Glutamatergic neuron (in vitro differentiated cells): ENCODE results near the gene MAEA. TPM values are rescaled to one million over a fixed set of nuclear protein-coding genes. Genes with fewer than 3 reads are reported as not detected.

ENCODE experiments used
- DNase-seq: peaks from one replicate; pipeline ENCODE4 v3.0.0; 2022
- H3K27ac Mint-ChIP-seq: one replicate; pipeline ENCODE4 v1.8.0; 2020; ENCODE audit warnings: mild to moderate bottlenecking, mixed read lengths, inconsistent platforms; ENCODE audit not compliant: unreplicated experiment
- H3K27me3 Mint-ChIP-seq: one replicate; pipeline ENCODE4 v1.8.0; 2020; ENCODE audit warnings: mild to moderate bottlenecking, moderate library complexity, mixed read lengths, inconsistent platforms; ENCODE audit not compliant: unreplicated experiment
- H3K36me3 Mint-ChIP-seq: one replicate; pipeline ENCODE4 v1.8.0; 2020; ENCODE audit warnings: mild to moderate bottlenecking, mixed read lengths, inconsistent platforms; ENCODE audit not compliant: unreplicated experiment
- H3K4me1 Mint-ChIP-seq: one replicate; pipeline ENCODE4 v1.8.0; 2020; ENCODE audit warnings: mild to moderate bottlenecking, low read depth, mixed read lengths, inconsistent platforms; ENCODE audit not compliant: unreplicated experiment
- H3K4me3 Mint-ChIP-seq: one replicate; pipeline ENCODE4 v1.8.0; 2020; ENCODE audit warnings: mild to moderate bottlenecking, mixed read lengths, inconsistent platforms; ENCODE audit not compliant: unreplicated experiment
- H3K9me3 Mint-ChIP-seq: one replicate; pipeline ENCODE4 v1.8.0; 2020; ENCODE audit warnings: mild to moderate bottlenecking, moderate library complexity, mixed read lengths, inconsistent platforms; ENCODE audit not compliant: unreplicated experiment
- total RNA-seq: library from RNA; stranded (reverse); fragmentation: NEBNext Ultra II Directional; extraction: Animal tissue kit (Norgen Biotek cat#: 25700); gene quantifications from one replicate; pipeline ENCODE4 v1.2.1, GENCODE V29; 2021; ENCODE audit not compliant: unreplicated experiment
- TF ChIP-seq, protein P1 (sequence below): fragments of 200-600 bp; sonication (generic); IDR thresholded peaks from one replicate; pipeline ENCODE4 v1.5.0; 2021; ENCODE audit not compliant: partially characterized antibody, unreplicated experiment

Gene MAEA
- total RNA-seq, 1 donor from 2014 or later: 77.2 TPM

DNA sequence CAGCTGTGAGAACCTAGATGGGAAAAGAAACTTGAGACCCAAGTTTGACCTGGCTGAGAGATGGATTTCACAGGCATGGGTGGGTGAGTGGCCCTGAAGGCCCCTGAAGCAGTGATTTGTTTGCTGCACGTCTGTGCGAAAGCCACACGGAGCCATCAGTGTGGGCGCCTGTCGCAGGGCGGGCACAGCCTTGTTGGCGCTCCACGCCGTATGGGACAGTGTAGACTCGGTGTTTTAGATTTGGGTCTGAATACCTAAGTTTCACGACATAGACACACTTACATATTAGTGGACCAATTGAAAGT, 35.4 kb downstream of the MAEA start:
- peaks cover 10% of the 10 kb centered on the region for H3K36me3 Mint-ChIP-seq
- H3K27me3 Mint-ChIP-seq: peaks cover 2% of the 10 kb centered on the region
- peaks cover 3% of the 10 kb centered on the region for H3K9me3 Mint-ChIP-seq
- H3K27ac Mint-ChIP-seq: no peak overlapping the region
- no peak for DNase-seq
- H3K4me3 Mint-ChIP-seq: no peak overlapping the region
- TF ChIP-seq, protein P1, sequence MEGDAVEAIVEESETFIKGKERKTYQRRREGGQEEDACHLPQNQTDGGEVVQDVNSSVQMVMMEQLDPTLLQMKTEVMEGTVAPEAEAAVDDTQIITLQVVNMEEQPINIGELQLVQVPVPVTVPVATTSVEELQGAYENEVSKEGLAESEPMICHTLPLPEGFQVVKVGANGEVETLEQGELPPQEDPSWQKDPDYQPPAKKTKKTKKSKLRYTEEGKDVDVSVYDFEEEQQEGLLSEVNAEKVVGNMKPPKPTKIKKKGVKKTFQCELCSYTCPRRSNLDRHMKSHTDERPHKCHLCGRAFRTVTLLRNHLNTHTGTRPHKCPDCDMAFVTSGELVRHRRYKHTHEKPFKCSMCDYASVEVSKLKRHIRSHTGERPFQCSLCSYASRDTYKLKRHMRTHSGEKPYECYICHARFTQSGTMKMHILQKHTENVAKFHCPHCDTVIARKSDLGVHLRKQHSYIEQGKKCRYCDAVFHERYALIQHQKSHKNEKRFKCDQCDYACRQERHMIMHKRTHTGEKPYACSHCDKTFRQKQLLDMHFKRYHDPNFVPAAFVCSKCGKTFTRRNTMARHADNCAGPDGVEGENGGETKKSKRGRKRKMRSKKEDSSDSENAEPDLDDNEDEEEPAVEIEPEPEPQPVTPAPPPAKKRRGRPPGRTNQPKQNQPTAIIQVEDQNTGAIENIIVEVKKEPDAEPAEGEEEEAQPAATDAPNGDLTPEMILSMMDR: no peak
- no peaks in the 10 kb centered on the region for H3K4me1 Mint-ChIP-seq

DNA sequence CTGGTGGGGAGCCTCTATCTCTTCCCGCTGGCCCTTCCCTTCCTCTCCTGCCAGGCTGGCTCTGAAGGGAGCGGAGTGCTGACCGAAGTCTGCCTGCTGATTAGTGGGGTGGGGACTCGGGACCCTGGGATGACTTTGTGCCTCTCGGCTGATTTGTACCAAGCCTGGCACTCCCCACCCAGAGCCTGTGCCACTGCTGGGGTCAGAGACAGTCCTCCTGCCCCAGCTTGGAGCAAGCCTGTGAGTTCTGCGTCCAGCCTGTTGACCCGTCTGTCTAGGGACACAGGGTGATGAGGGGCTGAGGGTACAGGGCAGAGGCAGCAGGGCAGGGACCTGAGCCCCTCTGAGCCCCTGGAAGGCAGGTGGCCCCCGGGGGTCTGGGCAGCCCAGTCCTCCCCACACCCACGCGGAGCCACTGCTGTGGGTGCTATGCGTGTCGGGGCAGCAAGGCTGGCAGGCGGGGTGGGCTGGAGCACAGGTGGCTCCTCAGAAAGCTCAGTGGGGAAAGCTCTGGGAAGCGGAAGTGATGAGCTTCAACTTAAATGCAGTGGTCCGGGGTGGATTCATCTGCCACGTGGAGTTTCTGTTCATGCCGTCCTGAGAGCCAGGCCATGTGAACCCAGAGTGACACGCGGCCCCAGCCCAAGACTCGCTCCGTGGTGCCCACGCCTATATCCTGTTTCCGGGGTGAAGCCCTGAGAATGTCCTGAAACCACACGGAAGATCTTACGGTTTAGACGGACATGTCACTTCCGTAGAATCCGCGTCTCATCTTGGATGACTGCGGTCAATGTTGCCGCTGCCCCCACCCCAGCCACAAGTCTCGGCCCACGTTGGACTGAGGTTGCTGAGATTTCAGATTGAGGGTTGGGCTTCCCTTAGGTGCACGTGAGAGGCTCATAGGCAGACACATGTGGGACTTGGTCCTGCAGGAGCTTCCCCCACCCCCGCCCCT, 36.3 kb downstream of the MAEA start:
- DNase-seq: no peak
- TF ChIP-seq, protein P1: no peak
- no peak overlapping the region for H3K27ac Mint-ChIP-seq

GRCh38 chr4:1326751-1327525, 37.2 kb downstream of the MAEA start:
- H3K4me1 Mint-ChIP-seq: no peaks in the 10 kb centered on the region
- no peak for DNase-seq
- TF ChIP-seq, protein P1: no peak
- H3K4me3 Mint-ChIP-seq: no peak overlapping the region
- H3K27ac Mint-ChIP-seq: no peak overlapping the region
- H3K36me3 Mint-ChIP-seq: no peaks in the 10 kb centered on the region
- peaks cover 3% of the 10 kb centered on the region for H3K27me3 Mint-ChIP-seq
- H3K9me3 Mint-ChIP-seq: peaks cover 11% of the 10 kb centered on the region

More for the DNA sequence above, 36.3 kb downstream of the MAEA start:
- Mint-ChIP-seq H3K4me3 (no peak overlapping the region), H3K27me3 (peaks cover 3% of the 10 kb centered on the region), H3K4me1 (no peaks in the 10 kb centered on the region), H3K36me3 (peaks cover 5% of the 10 kb centered on the region), H3K9me3 (peaks cover 11% of the 10 kb centered on the region)

DNA sequence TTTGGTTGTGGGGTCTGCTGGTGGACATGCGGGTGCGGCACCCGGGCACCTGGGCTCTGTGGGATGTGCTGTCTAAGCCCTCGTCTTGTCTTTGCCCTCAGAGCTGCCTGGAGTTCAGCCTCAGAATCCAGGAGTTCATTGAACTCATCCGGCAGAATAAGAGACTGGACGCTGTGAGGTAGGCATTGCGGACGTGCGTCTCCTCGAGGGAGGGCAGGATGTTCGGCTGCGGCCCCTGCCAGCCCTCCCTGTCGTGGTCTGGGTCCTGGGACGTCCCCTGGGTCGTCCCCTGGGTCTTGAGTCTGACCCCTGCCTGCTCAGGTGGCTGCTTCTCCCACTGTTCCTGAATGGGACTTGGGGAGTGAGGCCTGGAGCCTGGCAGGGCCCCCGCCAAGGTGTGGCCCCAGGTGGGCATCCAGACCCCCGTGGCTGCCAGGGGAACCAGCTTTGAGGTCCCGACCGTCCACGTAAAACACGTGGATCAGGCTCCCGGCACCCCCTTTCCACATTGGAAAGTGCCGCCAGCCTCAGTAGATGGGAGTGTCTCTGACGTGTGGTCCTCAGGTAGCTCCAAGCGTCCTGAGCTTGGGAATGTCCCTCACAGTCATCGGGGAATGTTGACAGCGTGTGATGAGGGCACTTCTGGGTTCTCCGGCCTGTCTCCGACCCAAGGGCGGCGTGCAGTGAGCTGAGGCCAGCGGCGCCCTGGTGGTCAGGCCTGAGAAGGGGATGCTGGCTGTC, 38.0 kb downstream of the MAEA start:
- H3K4me3 Mint-ChIP-seq: no peak overlapping the region
- peaks cover 11% of the 10 kb centered on the region for H3K9me3 Mint-ChIP-seq
- no peaks in the 10 kb centered on the region for H3K36me3 Mint-ChIP-seq
- no peaks in the 10 kb centered on the region for H3K4me1 Mint-ChIP-seq
- H3K27me3 Mint-ChIP-seq: peaks cover 3% of the 10 kb centered on the region
- no peak overlapping the region for H3K27ac Mint-ChIP-seq
- TF ChIP-seq, protein P1: no peak
- no peak for DNase-seq
